NCI-H446 (cell line): Measurements from ENCODE around the gene MYO16.

Source experiments
- DNase-seq, 2 experiments: peaks; one replicate each; lab custom pipeline; 2025; lab: John Stamatoyannopoulos, UW

The MYO16 gene

GRCh38 chr13:109154146-109154545, 524.7 kb downstream of the MYO16 start:
- no peak for DNase-seq

GRCh38 chr13:109154546-109154945, 525.1 kb downstream of the MYO16 start:
- no peak for DNase-seq

- no peak for DNase-seq
Measured at GRCh38 chr13:109154966-109155761, 525.8 kb downstream of the MYO16 start.

GRCh38 chr13:109156181-109156935, 526.9 kb downstream of the MYO16 start:
- DNase-seq: no peak

- DNase-seq: no peak
Measured at GRCh38 chr13:109157275-109157674, 527.9 kb downstream of the MYO16 start.

- DNase-seq: no peak
Measured at GRCh38 chr13:109158383-109158782, 529.0 kb downstream of the MYO16 start.

- DNase-seq: no peak
Measured at GRCh38 chr13:109159650-109160309, 530.4 kb downstream of the MYO16 start.

- DNase-seq: no peak
Measured at GRCh38 chr13:109160357-109160756, 530.9 kb downstream of the MYO16 start.

- no peak for DNase-seq
Measured at GRCh38 chr13:109160887-109161669, 531.7 kb downstream of the MYO16 start.

GRCh38 chr13:109162248-109163036, 533.0 kb downstream of the MYO16 start:
- no peak for DNase-seq

GRCh38 chr13:109163037-109163379, 533.6 kb downstream of the MYO16 start:
- DNase-seq: no peak

- DNase-seq: no peak
Measured at GRCh38 chr13:109165417-109165904, 536.0 kb downstream of the MYO16 start.

GRCh38 chr13:109166804-109167203, 537.4 kb downstream of the MYO16 start:
- DNase-seq: no peak

- no peak for DNase-seq
Measured at GRCh38 chr13:109172136-109172535, 542.7 kb downstream of the MYO16 start.

GRCh38 chr13:109175666-109176065, 546.3 kb downstream of the MYO16 start:
- no peak for DNase-seq

- no peak for DNase-seq
Measured at GRCh38 chr13:109180905-109181425, 551.6 kb downstream of the MYO16 start.

- DNase-seq: no peak
Measured at GRCh38 chr13:109182777-109183465, 553.5 kb downstream of the MYO16 start.

- no peak for DNase-seq
Measured at GRCh38 chr13:109191413-109191812, 562.0 kb downstream of the MYO16 start.

GRCh38 chr13:109192306-109192705, 562.9 kb downstream of the MYO16 start:
- DNase-seq: no peak

- DNase-seq: no peak
Measured at GRCh38 chr13:109196948-109197347, 567.5 kb downstream of the MYO16 start.
